Heart left ventricle (tissue), 16 donors: Measurements from ENCODE around the gene CGB1. TPM values are rescaled to one million over a fixed set of nuclear protein-coding genes. Genes with fewer than 3 reads are reported as not detected.
"Not testable (repeated sequence)": the region's sequence is repeated elsewhere in the genome, so short reads cannot be mapped to it uniquely, and the experiment has no call there.

Experiments used
- ATAC-seq, 4 donors: fragments of 200-7000 bp; cut with Tn5 transposase; one replicate each; pipeline ENCODE4 v1.9.1; 2020 to 2022; ENCODE audit warnings: moderate library complexity in 4 of 4, mild to moderate bottlenecking in 3 of 4, moderate number of reproducible peaks in 1 of 4
- DNase-seq, 5 donors: peaks; one replicate each; pipeline ENCODE4 v3.0.0-alpha.2; 2020
- H3K27ac ChIP-seq, 12 donors: fragments of 200-600 bp; sonication (generic) in 4 of 12; one replicate each; pipeline versions ENCODE4 v1.5.0 to v1.8.0; 2016 to 2022; ENCODE audit warnings: mild to moderate bottlenecking in 2 of 12
- H3K27me3 ChIP-seq, 9 donors: fragments of 200-600 bp; sonication (generic) in 2 of 9; one replicate each; pipeline versions ENCODE4 v1.5.1 to v1.8.0; 2016 to 2022; ENCODE audit warnings: mild to moderate bottlenecking in 3 of 9
- H3K36me3 ChIP-seq, 9 donors: fragments of 200-600 bp; sonication (generic) in 2 of 9; one replicate each; pipeline versions ENCODE4 v1.5.0 to v1.8.0; 2018 to 2022; ENCODE audit warnings: mild to moderate bottlenecking in 2 of 9
- H3K4me1 ChIP-seq, 12 donors: fragments of 200-600 bp; sonication (generic) in 4 of 12; one replicate each; pipeline versions ENCODE4 v1.5.0 to v1.8.0; 2016 to 2022; ENCODE audit warnings: mild to moderate bottlenecking in 3 of 12
- H3K4me3 ChIP-seq, 12 donors: fragments of 200-600 bp; sonication (generic) in 4 of 12; one replicate each; pipeline versions ENCODE4 v1.5.0 to v1.8.0; 2017 to 2022; ENCODE audit warnings: mild to moderate bottlenecking in 9 of 12, moderate library complexity in 4 of 12
- H3K9me3 ChIP-seq, 12 donors: fragments of 200-600 bp; sonication (generic) in 4 of 12; one replicate each; pipeline versions ENCODE4 v1.5.0 to v1.8.0; 2016 to 2022; ENCODE audit warnings: mild to moderate bottlenecking in 1 of 12
- CTCF ChIP-seq, 12 donors: fragments of 200-600 bp; sonication (generic) in 4 of 12; IDR thresholded peaks; one replicate each; pipeline versions ENCODE4 v1.5.0 to v1.8.0; 2018 to 2022; ENCODE audit warnings: antibody characterized with exemption in 12 of 12, mild to moderate bottlenecking in 5 of 12
- POLR2A ChIP-seq, 2 donors: fragments of 450-650 bp; IDR thresholded peaks; one replicate each; pipeline ENCODE4 v1.6.1; 2017; ENCODE audit warnings: antibody characterized with exemption in 2 of 2, mild to moderate bottlenecking in 2 of 2, moderate library complexity in 2 of 2
- WGBS, 4 donors: extraction: QIAGEN DNeasy Blood & Tissue Kit in 2 of 4; methylation state at CpG; one replicate each; pipeline versions ENCODE4 v1.1.5 to v1.1.7; 2013 to 2018; 5-methylcytosine and 5-hydroxymethylcytosine counted together
- intact Hi-C, 10 donors: fragments of 100-400 bp; cut with DNase I; formaldehyde crosslinking; loops; one replicate each; pipeline versions ENCODE4 v1.11.1 to v1.14.2; 2022
- polyA plus RNA-seq, 2 donors: library from polyadenylated mRNA; stranded (reverse); fragments of 200-250 nt; gene quantifications; one replicate each; pipeline ENCODE4 v1.2.3, GENCODE V29; 2013
- total RNA-seq, 9 donors: library from RNA; depleted of rRNA in 2 of 9; stranded (reverse); fragments of >200 nt in 2 of 9; fragmentation: NEBNext Ultra II Directional in 3 of 9; extraction: Animal tissue kit (Norgen Biotek cat#: 25700) in 3 of 9; gene quantifications; one replicate each; pipeline versions ENCODE4 v1.1.0 to v1.2.4, GENCODE V29; 2016 to 2023
- donor health status: ischemic (EF 13 %, LVEDD 7.1; RV severe dilation, severe dysfunction).
- donor health status: healthy with polysubstance abuse.
- donor health status: DM: no; HTN: yes; CAD: no.
- donor health status: DM: no; HTN: no; CAD: no.
- donor health status: ischemic (EF 25% LVEDD 6.9; RV normal size, moderate dysfunction).
- donor health status: ischemic (EF 25% LVEDD 5.7; RV mildly dilated, moderate dysfunction).
- donor health status: healthy.
- donor health status: DM: yes; HTN: yes; CAD: no.
- donor health status: ischemic (EF 35%, LVEDD 5.7; RV mildly dilated, moderate dysfunction).
- donor health status: nonischemic (EF 11% LVEDD 7.7; RV severe dilation, severe dysfunction).
- donor health status: DM: yes; HTN: yes; CAD: no.
- donor health status: PGD.
- donor health status: ischemic (EF 29% LVEDD 5.4; RV normal size, mild dysfunction).
- donor health status: nonischemic (EF 23%, LVEDD 6.1; RV moderate dilation, normal function).

Gene CGB1
- total and polyA plus RNA-seq, 11 donors: not detected

- TF ChIP-seq CTCF (IDR thresholded peaks at IDR 0.05): peak in 1 of 12 donors; percentile 12
- no peak for TF ChIP-seq POLR2A (IDR thresholded peaks at IDR 0.05)
- H3K27ac ChIP-seq: no peak overlapping the region
- H3K4me1 ChIP-seq: peaks cover 0 to 29% (median 16%) of the 10 kb centered on the region in 12 donors
- intact Hi-C loops: no loop called here
- H3K4me3 ChIP-seq: peak overlapping the region in 11 of 12 donors; percentile 34 to 63 (median 54)
- 16 to 29% (median 18%) methylated on average over 18 to 41 of the region's 41 CpGs for WGBS, 4 donors
- peaks cover 0 to 21% (median 8%) of the 10 kb centered on the region in 9 donors for H3K36me3 ChIP-seq
- no peaks in the 10 kb centered on the region for H3K9me3 ChIP-seq
- peaks cover 0 to 25% (median 0%) of the 10 kb centered on the region in 9 donors for H3K27me3 ChIP-seq
- ATAC-seq: peak in 3 of 4 donors; percentile 61 to 69 (median 69)
- DNase-seq: peak; percentile 33 to 84 (median 71)
These were observed 17.3 kb downstream of the CGB1 start for GRCh38 chr19:49019242-49019932.

GRCh38 chr19:49018388-49019241 is 18.1 kb downstream of the CGB1 start:
- intact Hi-C loops, H3K9me3 ChIP-seq, H3K27ac ChIP-seq: not testable (repeated sequence)
- Histone ChIP-seq H3K4me3 (peak overlapping the region in 11 of 12 donors; percentile 34 to 63 (median 54)), H3K36me3 (peaks cover 0 to 29% (median 13%) of the 10 kb centered on the region in 9 donors), H3K27me3 (peaks cover 0 to 25% (median 0%) of the 10 kb centered on the region in 9 donors), H3K4me1 (peaks cover 0 to 29% (median 16%) of the 10 kb centered on the region in 12 donors)
- 4 to 9% (median 6%) methylated on average over 25 to 50 of the region's 50 CpGs for WGBS, 4 donors
- ATAC-seq (peak in 2 of 4 donors; percentile 14 to 23), DNase-seq (peak in 1 of 5 donors; percentile 32)

- DNase-seq: peak; percentile 31 to 77 (median 53)
- peak overlapping the region in 1 of 12 donors; percentile 42 for H3K27ac ChIP-seq
- H3K4me1 ChIP-seq: peaks cover 0 to 29% (median 16%) of the 10 kb centered on the region in 12 donors
- peaks cover 0 to 32% (median 13%) of the 10 kb centered on the region in 9 donors for H3K36me3 ChIP-seq
- intact Hi-C loops: no loop called here
- peaks cover 0 to 25% (median 0%) of the 10 kb centered on the region in 9 donors for H3K27me3 ChIP-seq
- no peaks in the 10 kb centered on the region for H3K9me3 ChIP-seq
- peak in 9 of 12 donors; percentile 32 to 68 (median 50) for TF ChIP-seq CTCF (IDR thresholded peaks at IDR 0.05)
- no peak for TF ChIP-seq POLR2A (IDR thresholded peaks at IDR 0.05)
- H3K4me3 ChIP-seq: peak overlapping the region; percentile 15 to 63 (median 52)
- 1 to 2% (median 1%) methylated on average over 25 to 62 of the region's 62 CpGs for WGBS, 4 donors
- peak in 3 of 4 donors; percentile 51 to 71 (median 69) for ATAC-seq
These were observed 18.9 kb downstream of the CGB1 start for GRCh38 chr19:49017666-49018351.

- no peaks in the 10 kb centered on the region for H3K9me3 ChIP-seq
- intact Hi-C loops: no loop called here
- 76 to 83% (median 77%) methylated on average over 10 to 17 of the region's 17 CpGs for WGBS, 4 donors
- H3K36me3 ChIP-seq: peaks cover 0 to 38% (median 17%) of the 10 kb centered on the region in 9 donors
- no peak for TF ChIP-seq CTCF (IDR thresholded peaks at IDR 0.05)
- TF ChIP-seq POLR2A (IDR thresholded peaks at IDR 0.05): no peak
- peaks cover 0 to 25% (median 0%) of the 10 kb centered on the region in 9 donors for H3K27me3 ChIP-seq
- H3K4me3 ChIP-seq: peak within 1 kb of the TSS; percentile 15 to 63 (median 52)
- DNase-seq (no peak), ATAC-seq (no peak)
- H3K4me1 ChIP-seq: peaks cover 0 to 29% (median 16%) of the 10 kb centered on the region in 12 donors
- peak within 1 kb of the TSS in 1 of 12 donors; percentile 42 for H3K27ac ChIP-seq
These were observed 19.5 kb downstream of the CGB1 start, which contains the start of gene LHB for GRCh38 chr19:49017041-49017665. TSS of gene LHB (minus strand) at chr19:49017091. CDS start at chr19:49017081, 10 bp downstream.
